Activated T-helper 1 cell treated with anti-CD3 and anti-CD28 coated beads, Interleukin-2, amount 50 U/mL, for 16 hours (primary cell): ENCODE results near the gene EPG5.
"Not testable (repeated sequence)": the region's sequence is repeated elsewhere in the genome, so short reads cannot be mapped to it uniquely, and the experiment has no call there.

ENCODE experiments used
- DNase-seq, 2 donors: peaks; one replicate each; pipeline ENCODE4 v3.0.0-alpha.2; 2020; ENCODE audit warnings: low read depth in 1 of 2, low spot score in 1 of 2

Gene EPG5

GRCh38 chr18:45871431-45872084 lies 95.6 kb downstream of the EPG5 start:
- DNase-seq = no peak

DNA sequence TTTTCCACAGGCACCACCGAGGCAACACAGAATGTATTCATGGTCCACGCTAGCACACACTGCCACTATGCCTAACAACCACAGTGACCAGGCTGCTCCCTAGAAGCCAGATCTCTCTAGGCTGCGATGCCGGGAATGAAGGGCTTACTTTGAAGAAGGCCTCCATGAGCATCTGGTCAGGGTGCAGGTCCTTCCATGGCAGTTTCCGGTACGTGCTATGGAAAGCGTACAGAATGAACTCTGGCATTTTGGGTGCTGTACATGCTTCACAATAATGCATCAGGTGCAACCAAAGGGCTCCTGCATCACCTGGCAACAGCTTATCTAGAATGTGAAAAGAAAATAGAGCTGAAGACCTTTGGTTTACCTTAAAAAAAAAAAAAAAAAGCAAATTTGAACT lies 96.7 kb downstream of the EPG5 start:
- DNase-seq = no peak

GRCh38 chr18:45865466-45865865 lies 101.7 kb downstream of the EPG5 start:
- DNase-seq = no peak

DNA sequence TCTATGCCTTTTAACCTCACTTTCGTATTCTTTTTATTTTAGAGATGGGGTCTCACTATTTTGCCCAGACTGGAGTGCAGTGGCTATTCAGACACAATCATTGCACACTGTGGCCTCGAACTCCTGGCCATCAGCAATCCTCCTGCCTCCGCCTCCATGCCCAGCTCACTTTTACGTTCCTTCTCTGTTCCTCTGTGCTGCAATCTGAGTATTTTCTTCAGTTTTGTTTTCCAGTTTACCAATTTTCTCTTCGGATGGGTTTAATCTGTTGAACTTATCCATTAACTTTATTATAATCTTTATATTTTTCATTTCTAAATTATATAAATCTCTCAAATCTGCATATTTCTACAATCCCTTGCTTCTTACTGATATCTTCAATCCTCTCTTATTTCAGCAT lies 103.0 kb downstream of the EPG5 start:
- DNase-seq = no peak

DNA sequence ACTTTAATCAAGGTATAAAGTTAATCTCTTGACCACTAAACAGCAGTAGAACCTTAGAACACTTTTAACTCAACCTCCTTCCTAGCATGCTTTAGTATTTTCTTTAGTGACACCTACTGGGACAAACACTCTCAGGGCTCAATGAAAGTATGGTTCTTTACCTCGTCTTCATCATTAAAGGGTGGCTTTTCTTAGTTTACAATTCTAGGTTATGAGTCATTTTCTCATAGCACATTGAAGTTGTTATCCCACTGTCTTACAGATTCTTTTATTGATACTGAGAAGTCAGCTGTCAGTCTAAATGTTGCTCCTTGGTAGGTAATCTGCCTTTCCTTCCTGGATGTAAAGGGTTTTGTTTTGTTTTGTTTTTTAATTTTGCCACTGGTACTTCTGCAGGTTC lies 103.7 kb downstream of the EPG5 start:
- DNase-seq = no peak

DNA sequence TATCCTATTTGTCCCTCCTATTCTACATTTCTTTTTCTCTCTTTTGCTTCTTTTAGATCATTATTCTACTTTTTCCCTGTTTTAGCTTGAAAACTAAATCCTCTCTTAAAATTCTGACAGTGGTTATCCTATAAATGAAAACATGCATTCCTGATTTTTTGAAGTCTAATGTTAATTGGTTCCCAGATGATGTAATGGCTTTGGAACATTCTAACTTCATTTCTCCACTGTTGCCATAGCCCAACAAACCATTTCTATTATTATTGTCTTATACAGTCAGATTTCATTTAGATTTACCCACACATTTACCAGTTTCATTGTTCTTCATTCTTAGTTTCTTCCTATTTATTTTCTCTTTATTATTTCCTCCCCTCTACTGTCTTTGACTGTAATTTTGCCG lies 105.2 kb downstream of the EPG5 start:
- DNase-seq = no peak

DNA sequence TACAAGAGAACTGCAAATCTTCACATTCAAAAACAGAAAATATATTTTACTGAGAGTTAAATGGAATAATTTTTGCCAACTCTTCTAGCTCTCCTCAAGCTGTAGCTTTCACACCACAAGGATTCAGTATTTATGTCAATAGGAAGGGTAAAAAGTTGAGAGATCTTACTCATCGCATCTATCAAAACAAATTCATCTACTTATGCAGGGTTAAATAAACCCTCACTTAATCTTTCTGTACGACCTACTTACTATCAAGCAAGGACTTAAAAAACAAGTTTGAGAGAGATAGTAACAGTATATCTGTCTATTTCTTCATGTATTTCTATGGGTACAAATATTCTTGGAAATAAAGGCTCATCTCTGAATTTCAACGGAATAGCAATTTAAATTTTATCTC lies 106.2 kb downstream of the EPG5 start:
- DNase-seq = no peak

GRCh38 chr18:45860492-45860891 lies 106.6 kb downstream of the EPG5 start:
- no peak for DNase-seq

- no peak for DNase-seq
Measured at GRCh38 chr18:45859334-45859733, 107.8 kb downstream of the EPG5 start.

GRCh38 chr18:45856531-45856930 lies 110.6 kb downstream of the EPG5 start:
- DNase-seq = no peak

- no peak for DNase-seq
Measured at GRCh38 chr18:45854036-45854586, 113.0 kb downstream of the EPG5 start.

DNA sequence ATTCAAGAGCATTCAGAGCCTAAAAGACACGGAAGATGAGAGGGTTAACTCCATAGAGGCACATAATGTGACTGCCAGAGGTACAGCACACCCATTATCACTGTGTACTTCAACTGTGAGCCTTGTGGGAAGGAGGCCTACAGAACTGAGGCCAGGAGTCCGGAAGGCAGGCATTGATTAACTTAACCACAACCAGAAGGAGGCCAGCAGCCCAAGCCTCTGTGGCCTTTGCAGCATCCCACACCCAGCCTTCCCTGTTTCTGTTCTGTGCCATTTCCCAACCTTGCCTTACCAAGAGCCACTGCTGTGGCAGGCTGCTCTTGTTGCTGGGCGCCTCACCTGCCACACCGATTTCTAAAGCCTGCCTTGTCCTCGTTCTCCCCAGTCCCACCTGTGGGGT lies 114.5 kb downstream of the EPG5 start:
- DNase-seq = no peak

- DNase-seq = no peak
Measured at GRCh38 chr18:45851161-45851925, 115.8 kb downstream of the EPG5 start.

DNA sequence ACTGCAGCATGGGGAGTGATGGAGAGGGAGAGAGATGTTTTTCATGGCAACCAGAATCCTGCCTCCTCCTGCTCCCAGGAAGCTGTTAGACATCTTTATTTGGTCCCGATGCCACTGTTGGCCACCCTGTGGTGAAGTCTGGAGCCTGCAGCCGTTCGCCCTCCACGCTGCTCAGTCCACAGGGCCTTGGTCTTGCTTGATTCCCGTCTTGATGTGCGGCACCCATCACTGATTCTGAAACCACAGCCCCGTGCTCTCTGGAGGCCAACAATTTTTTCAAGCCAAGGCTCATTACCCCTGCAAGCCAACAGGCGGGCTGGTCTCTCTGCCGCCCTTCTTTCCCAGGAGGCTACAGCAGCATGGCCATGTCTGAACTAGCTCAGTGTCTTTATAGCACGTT lies 117.1 kb downstream of the EPG5 start:
- no peak for DNase-seq

- DNase-seq = no peak
Measured at GRCh38 chr18:45849529-45849928, 117.6 kb downstream of the EPG5 start.

GRCh38 chr18:45848643-45849042 lies 118.5 kb downstream of the EPG5 start:
- DNase-seq = not testable (repeated sequence)

- DNase-seq = no peak
Measured at GRCh38 chr18:45847119-45847518, 120.0 kb downstream of the EPG5 start.

DNA sequence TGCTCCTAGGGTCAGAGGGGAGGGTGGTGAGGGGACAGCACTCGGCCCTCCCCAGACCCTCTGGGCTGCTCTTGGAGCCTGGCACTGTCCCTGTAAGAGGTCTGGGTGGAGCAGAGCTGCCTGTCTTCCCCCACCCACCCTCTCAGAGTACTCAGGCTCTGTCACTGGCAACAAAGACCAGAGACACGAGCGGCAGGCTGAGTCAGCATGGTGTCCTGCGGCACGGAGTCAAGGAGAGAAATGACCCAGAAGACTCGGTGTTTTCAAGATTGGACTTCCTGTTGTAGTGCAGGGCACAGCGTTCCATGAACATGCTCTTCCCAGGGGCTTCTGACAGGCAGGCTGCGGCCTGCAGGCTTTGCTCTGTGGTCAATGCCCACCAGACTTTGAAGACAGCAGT lies 121.7 kb downstream of the EPG5 start:
- no peak for DNase-seq

- no peak for DNase-seq
Measured at GRCh38 chr18:45844938-45845337, 122.2 kb downstream of the EPG5 start.

DNA sequence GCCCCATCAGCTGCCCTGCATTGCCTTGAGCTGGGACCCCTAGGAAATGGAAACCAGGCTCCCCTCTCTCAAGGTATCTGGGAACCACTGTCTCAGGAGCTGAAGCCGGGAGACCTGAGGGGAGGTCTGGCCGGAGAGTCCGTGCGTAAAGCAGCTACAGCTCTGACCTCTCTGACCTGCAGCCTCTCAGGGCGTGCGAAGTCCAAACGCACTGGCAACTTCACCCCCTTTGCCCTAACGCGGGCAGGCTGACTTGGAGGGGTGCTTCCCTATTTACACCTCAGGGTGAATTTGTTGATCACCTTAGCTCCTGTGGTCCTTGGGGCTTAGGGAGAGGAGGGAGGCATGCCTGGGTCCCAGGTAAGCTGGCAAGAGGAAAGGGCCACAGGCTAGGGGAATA lies 124.1 kb downstream of the EPG5 start:
- DNase-seq = no peak

DNA sequence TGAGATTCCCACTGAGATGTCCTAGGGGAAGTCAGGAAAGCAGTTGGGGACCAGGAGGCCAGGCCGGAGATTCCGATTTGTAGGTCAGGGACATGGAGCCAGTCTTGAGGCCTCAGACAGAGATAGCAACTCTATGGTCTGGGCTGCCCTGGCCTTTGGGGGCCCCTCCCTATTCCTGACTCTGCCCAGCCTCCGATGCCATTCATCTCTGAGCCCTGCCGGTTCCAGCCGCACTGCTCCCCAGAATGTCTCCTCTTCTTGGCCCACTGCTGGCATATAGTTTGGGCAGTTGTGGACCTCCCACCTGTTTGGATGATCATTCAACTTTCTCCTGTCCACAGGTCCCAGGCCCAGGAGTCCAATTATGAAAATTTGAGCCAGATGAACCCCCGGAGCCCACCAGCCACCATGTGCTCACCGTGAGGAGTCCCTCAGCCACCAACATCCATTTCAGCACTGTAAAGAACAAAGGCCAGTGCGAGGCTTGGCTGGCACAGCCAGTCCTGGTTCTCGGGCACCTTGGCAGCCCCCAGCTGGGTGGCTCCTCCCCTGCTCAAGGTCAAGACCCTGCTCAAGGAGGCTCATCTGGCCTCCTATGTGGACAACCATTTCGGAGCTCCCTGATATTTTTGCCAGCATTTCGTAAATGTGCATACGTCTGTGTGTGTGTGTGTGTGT lies 125.2 kb downstream of the EPG5 start:
- no peak for DNase-seq
